Measurements from ENCODE around the gene NUMBL. TPM values are rescaled to one million over a fixed set of nuclear protein-coding genes. Genes with fewer than 3 reads are reported as not detected.

NUMBL gene
- total and polyA plus RNA-seq, 2 of the 8 experiments (the other 6 are each of a cell fraction or from before 2014, with no cell fraction given): 13.5 to 24.8 TPM

GRCh38 chr19:40702337-40703012 is 12.0 kb upstream of the NUMBL start (continued):
- TF ChIP-seq, protein P1, sequence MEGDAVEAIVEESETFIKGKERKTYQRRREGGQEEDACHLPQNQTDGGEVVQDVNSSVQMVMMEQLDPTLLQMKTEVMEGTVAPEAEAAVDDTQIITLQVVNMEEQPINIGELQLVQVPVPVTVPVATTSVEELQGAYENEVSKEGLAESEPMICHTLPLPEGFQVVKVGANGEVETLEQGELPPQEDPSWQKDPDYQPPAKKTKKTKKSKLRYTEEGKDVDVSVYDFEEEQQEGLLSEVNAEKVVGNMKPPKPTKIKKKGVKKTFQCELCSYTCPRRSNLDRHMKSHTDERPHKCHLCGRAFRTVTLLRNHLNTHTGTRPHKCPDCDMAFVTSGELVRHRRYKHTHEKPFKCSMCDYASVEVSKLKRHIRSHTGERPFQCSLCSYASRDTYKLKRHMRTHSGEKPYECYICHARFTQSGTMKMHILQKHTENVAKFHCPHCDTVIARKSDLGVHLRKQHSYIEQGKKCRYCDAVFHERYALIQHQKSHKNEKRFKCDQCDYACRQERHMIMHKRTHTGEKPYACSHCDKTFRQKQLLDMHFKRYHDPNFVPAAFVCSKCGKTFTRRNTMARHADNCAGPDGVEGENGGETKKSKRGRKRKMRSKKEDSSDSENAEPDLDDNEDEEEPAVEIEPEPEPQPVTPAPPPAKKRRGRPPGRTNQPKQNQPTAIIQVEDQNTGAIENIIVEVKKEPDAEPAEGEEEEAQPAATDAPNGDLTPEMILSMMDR (IDR thresholded peaks at IDR 0.05; ENCODE audit: control extremely low read depth in 1 of 3, insufficient read depth in 1 of 3, low read depth in 1 of 3, low read length in 3 of 3): peak; percentile 74 to 83 (median 75)
- peak; percentile 60 to 66 for TF ChIP-seq RAD21 (IDR thresholded peaks at IDR 0.05 in 1 of 2, conservative IDR thresholded peaks at IDR 0.05 in 1 of 2; ENCODE audit: low read depth in 2 of 2, low read length in 2 of 2)
